Measurements from ENCODE around the gene KIF4A. TPM values are rescaled to one million over a fixed set of nuclear protein-coding genes. Genes with fewer than 3 reads are reported as not detected.
"Not testable (repeated sequence)": the region's sequence is repeated elsewhere in the genome, so short reads cannot be mapped to it uniquely, and the experiment has no call there.

Gene KIF4A, protein sequence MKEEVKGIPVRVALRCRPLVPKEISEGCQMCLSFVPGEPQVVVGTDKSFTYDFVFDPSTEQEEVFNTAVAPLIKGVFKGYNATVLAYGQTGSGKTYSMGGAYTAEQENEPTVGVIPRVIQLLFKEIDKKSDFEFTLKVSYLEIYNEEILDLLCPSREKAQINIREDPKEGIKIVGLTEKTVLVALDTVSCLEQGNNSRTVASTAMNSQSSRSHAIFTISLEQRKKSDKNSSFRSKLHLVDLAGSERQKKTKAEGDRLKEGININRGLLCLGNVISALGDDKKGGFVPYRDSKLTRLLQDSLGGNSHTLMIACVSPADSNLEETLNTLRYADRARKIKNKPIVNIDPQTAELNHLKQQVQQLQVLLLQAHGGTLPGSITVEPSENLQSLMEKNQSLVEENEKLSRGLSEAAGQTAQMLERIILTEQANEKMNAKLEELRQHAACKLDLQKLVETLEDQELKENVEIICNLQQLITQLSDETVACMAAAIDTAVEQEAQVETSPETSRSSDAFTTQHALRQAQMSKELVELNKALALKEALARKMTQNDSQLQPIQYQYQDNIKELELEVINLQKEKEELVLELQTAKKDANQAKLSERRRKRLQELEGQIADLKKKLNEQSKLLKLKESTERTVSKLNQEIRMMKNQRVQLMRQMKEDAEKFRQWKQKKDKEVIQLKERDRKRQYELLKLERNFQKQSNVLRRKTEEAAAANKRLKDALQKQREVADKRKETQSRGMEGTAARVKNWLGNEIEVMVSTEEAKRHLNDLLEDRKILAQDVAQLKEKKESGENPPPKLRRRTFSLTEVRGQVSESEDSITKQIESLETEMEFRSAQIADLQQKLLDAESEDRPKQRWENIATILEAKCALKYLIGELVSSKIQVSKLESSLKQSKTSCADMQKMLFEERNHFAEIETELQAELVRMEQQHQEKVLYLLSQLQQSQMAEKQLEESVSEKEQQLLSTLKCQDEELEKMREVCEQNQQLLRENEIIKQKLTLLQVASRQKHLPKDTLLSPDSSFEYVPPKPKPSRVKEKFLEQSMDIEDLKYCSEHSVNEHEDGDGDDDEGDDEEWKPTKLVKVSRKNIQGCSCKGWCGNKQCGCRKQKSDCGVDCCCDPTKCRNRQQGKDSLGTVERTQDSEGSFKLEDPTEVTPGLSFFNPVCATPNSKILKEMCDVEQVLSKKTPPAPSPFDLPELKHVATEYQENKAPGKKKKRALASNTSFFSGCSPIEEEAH
- total RNA-seq (ENCODE audit: low replicate concordance) = 2.7 and 14.5 TPM in 2 replicates

DNA sequence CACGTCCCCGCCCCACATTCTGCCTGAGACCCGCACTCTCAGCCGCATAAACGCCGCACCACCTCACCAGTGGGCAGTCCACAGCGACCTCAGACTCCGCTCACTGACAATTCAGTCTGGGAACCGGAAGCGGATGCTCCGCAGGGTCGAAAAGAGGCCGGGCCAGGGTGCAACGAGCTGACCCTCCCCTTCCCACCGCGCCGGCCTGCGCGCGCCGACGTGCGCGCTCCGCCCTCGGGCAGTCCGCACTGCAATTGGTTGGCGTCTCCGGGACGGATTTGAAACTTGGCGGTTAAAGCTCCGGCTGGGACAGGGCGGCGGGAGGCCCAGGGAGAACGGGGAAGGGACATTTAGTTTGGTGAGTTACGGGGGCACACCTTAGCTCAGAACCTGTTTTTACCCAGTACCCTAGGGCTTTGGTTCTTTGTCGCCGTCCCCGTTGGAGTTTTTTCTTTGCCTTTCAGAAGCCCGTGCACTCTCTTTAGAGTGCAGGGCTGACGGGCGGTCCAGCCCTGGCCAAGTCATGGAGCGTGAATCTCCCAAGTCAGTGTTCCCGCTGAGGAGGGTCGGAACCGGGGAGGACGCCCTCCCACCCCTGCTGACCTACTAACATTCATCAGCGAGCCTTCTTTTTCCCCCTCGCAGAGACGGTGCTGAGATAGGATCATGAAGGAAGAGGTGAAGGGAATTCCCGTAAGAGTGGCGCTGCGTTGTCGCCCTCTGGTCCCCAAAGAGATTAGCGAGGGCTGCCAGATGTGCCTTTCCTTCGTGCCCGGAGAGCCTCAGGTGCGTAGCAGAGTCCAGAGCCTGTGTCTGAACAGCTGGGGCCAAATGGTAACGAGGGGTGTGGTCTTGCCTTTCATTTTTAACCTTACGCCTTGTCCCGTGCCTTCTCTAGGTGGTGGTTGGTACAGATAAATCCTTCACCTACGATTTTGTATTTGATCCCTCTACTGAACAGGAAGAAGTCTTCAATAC, at the start of gene KIF4A, which contains the start of gene PDZD11:
KIF4A (plus strand) TSS at position 312 of the 978 bp plus-strand sequence; CDS start at position 667, 355 bp downstream.
PDZD11 (minus strand) TSS at position 135 of the 978 bp plus-strand sequence. CDS start 586 bp downstream, outside the sequence.
- H3K4me3 ChIP-seq (ENCODE audit: low read depth, low read length) = peak within 1 kb of the TSS; percentile 85
- TF ChIP-seq, protein P1, sequence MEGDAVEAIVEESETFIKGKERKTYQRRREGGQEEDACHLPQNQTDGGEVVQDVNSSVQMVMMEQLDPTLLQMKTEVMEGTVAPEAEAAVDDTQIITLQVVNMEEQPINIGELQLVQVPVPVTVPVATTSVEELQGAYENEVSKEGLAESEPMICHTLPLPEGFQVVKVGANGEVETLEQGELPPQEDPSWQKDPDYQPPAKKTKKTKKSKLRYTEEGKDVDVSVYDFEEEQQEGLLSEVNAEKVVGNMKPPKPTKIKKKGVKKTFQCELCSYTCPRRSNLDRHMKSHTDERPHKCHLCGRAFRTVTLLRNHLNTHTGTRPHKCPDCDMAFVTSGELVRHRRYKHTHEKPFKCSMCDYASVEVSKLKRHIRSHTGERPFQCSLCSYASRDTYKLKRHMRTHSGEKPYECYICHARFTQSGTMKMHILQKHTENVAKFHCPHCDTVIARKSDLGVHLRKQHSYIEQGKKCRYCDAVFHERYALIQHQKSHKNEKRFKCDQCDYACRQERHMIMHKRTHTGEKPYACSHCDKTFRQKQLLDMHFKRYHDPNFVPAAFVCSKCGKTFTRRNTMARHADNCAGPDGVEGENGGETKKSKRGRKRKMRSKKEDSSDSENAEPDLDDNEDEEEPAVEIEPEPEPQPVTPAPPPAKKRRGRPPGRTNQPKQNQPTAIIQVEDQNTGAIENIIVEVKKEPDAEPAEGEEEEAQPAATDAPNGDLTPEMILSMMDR (IDR thresholded peaks at IDR 0.05; ENCODE audit: insufficient read depth, low read length) = no peak
- DNase-seq (ENCODE audit: low read depth) = peak; percentile 72

DNA sequence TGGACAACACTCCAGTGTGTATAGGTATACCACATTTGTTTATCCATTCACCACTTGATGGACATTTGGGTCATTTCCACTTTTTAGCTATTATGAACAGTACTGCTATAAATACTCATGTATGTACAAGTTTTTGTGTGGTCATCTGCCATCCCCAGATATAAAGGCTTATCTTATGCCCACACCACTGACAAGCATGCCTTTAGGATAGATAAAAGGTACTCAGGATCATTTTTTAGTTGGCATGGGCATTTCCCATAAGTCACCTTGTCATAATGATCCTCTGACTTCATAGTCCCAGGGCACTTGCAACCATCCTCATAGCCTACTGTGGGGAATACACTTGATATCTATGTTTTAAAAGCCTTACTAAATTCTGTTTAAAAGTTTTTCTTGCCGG, 49.2 kb upstream of the KIF4A start:
- TF ChIP-seq, protein P1 (IDR thresholded peaks at IDR 0.05; ENCODE audit: insufficient read depth, low read length) = no peak
- no peak overlapping the region for H3K4me3 ChIP-seq (ENCODE audit: low read depth, low read length)
- no peak for DNase-seq (ENCODE audit: low read depth)

DNA sequence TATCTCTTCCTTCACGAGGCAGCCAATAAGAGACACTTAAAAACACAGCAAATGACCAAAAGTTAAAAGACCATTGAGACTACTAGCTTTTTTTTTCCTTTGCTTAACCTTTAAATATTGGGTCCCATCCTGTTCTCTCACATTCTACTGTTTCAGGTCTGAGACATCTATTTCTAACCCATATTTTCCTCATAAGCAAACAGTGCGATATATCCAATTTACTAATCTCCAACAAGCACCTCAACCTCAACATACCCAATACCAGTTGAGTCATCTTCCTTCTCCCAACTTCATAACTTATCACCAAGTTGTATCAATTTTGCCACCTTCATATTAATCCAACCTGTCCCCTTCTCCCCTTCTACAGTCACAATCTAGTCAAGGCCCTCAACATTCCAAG, 48.4 kb upstream of the KIF4A start:
- DNase-seq (ENCODE audit: low read depth) = no peak
- TF ChIP-seq, protein P1 (IDR thresholded peaks at IDR 0.05; ENCODE audit: insufficient read depth, low read length) = no peak
- no peak overlapping the region for H3K4me3 ChIP-seq (ENCODE audit: low read depth, low read length)

DNA sequence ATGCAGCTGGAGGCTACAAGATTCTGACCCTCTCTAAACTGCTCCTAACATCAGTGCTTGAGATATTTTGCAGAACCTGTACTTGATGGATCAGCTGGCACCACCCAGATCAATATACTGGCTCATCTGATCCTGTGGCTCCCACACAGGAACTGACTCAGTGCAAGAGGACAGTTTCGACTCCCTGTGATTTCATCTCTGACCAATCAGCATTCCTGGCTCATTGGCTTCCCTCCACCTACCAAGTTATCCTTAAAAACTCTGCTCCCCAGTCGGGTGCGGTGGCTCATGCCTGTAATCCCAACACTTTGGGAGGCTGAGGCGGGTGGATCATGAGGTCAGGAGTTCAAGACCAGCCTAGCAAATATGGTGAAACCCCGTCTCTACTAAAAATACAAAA, 46.3 kb upstream of the KIF4A start:
- H3K4me3 ChIP-seq (ENCODE audit: low read depth, low read length) = not testable (repeated sequence)
- DNase-seq (ENCODE audit: low read depth) = peak; percentile 22

DNA sequence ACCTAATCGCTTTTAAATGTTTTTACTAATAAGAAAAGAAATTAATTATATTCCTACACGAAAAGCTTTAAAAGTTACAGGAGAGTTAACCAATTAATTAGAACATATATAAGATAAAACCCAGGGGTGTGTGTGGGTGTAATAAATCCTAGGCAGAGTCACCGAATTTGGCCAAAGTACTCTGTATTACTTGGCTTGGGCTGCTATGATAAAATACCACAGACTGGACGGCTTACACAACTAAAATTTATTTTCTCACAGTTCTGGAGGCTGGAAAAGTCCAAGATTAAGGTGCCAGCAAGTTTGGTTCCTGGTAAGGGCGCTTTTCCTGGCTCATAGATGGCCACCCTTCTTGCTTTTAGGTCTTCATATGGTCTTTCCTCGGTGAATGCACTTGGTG, 45.0 kb upstream of the KIF4A start:
- TF ChIP-seq, protein P1 (IDR thresholded peaks at IDR 0.05; ENCODE audit: insufficient read depth, low read length) = no peak
- peak; percentile 46 for DNase-seq (ENCODE audit: low read depth)
- H3K4me3 ChIP-seq (ENCODE audit: low read depth, low read length) = no peak overlapping the region

DNA sequence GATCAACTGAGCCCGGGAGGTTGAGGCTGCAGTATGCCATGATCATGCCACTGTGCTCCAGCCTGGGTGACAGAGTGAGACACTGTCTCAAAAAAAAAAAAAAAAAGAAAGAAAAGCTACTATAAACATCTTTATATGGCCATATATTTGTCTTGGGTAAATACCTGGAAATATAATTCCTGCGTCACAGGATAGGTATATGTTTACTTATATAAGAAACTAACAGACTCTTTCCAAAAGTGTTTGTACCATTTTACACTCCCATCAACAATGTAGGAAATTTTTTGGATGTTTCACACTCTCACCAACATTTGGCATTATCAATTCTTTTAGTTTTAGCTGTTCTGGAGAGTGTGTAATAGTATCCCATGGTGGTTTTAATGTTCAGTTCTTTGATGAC, 42.7 kb upstream of the KIF4A start:
- TF ChIP-seq, protein P1 (IDR thresholded peaks at IDR 0.05; ENCODE audit: insufficient read depth, low read length) = no peak
- no peak overlapping the region for H3K4me3 ChIP-seq (ENCODE audit: low read depth, low read length)
- DNase-seq (ENCODE audit: low read depth) = no peak

Measured in fibroblast of the aortic adventitia (primary cell).